Endodermal cell (in vitro differentiated cells): Measurements from ENCODE around the gene ACTBL2. TPM values are rescaled to one million over a fixed set of nuclear protein-coding genes. Genes with fewer than 3 reads are reported as not detected.

Experiments
- DNase-seq: peaks from one replicate; pipeline ENCODE4 v3.0.0-alpha.2; 2017
- H3K27ac ChIP-seq: 2 replicates; pipeline ENCODE4 v1.5.1; 2013; ENCODE audit warnings: mild to moderate bottlenecking, low read depth, low read length, moderate library complexity
- H3K27me3 ChIP-seq: 2 replicates; pipeline ENCODE4 v1.6.1; 2013; ENCODE audit warnings: mild to moderate bottlenecking, low read length, moderate library complexity; ENCODE audit not compliant: insufficient read depth, control insufficient read depth, poor library complexity, severe bottlenecking
- H3K36me3 ChIP-seq: 2 replicates; pipeline ENCODE4 v1.7.0; 2013; ENCODE audit warnings: mild to moderate bottlenecking, low read length, moderate library complexity; ENCODE audit not compliant: control insufficient read depth, insufficient read depth
- H3K4me1 ChIP-seq: one replicate; pipeline ENCODE4 v1.7.0; 2013; ENCODE audit warnings: low read length; ENCODE audit not compliant: control insufficient read depth, insufficient read depth
- H3K4me3 ChIP-seq: 2 replicates; pipeline ENCODE4 v1.5.1; 2013; ENCODE audit warnings: mild to moderate bottlenecking, low read length, moderate library complexity
- H3K9ac ChIP-seq: 2 replicates; pipeline ENCODE4 v1.6.1; 2013; ENCODE audit warnings: mild to moderate bottlenecking, low read length, moderate library complexity; ENCODE audit not compliant: poor library complexity, severe bottlenecking; ENCODE audit errors: extremely low read depth
- H3K9me3 ChIP-seq: 2 replicates; pipeline ENCODE4 v1.6.1; 2013; ENCODE audit warnings: mild to moderate bottlenecking, low read length, moderate library complexity; ENCODE audit not compliant: control insufficient read depth
- H3K27ac Mint-ChIP-seq: 2 replicates; pipeline ENCODE4 v1.8.0; 2020; ENCODE audit warnings: mixed read lengths
- H3K27me3 Mint-ChIP-seq: 2 replicates; pipeline ENCODE4 v1.8.0; 2021; ENCODE audit warnings: mild to moderate bottlenecking, mixed read lengths; ENCODE audit not compliant: insufficient read depth
- H3K36me3 Mint-ChIP-seq: 2 replicates; pipeline ENCODE4 v1.8.0; 2020; ENCODE audit warnings: low read depth, mixed read lengths
- H3K4me1 Mint-ChIP-seq: 2 replicates; pipeline ENCODE4 v1.8.0; 2020; ENCODE audit warnings: mixed read lengths
- H3K4me3 Mint-ChIP-seq: 2 replicates; pipeline ENCODE4 v1.8.0; 2020; ENCODE audit warnings: mild to moderate bottlenecking, moderate library complexity, mixed read lengths
- H3K9me3 Mint-ChIP-seq: 2 replicates; pipeline ENCODE4 v1.8.0; 2020; ENCODE audit warnings: mild to moderate bottlenecking, mixed read lengths
- WGBS, 2 experiments: methylation state at CpG; one replicate each; pipeline versions ENCODE4 v1.1.5 to v1.1.7; 2013; ENCODE audit warnings: missing lambda C conversion rate in 2 of 2, mixed read lengths in 1 of 2; ENCODE audit not compliant: insufficient coverage in 1 of 2, insufficient read length in 1 of 2; 5-methylcytosine and 5-hydroxymethylcytosine counted together
- total RNA-seq, 2 donors: library from RNA; stranded (reverse); fragmentation: NEBNext Ultra II Directional in 1 of 2; extraction: Animal tissue kit (Norgen Biotek cat#: 25700) in 1 of 2; gene quantifications; 2 replicates in 1 of 2; 3 replicates in 1 of 2; pipeline ENCODE4 v1.2.1, GENCODE V29; 2021
- TF ChIP-seq, protein P1 (sequence below): fragments of 200-600 bp; sonication (generic); conservative IDR thresholded peaks from 2 replicates; pipeline ENCODE4 v1.5.0; 2021; ENCODE audit warnings: antibody characterized with exemption, mild to moderate bottlenecking

The ACTBL2 gene
- total RNA-seq, 2 donors from 2014 or later, result not detected

DNA sequence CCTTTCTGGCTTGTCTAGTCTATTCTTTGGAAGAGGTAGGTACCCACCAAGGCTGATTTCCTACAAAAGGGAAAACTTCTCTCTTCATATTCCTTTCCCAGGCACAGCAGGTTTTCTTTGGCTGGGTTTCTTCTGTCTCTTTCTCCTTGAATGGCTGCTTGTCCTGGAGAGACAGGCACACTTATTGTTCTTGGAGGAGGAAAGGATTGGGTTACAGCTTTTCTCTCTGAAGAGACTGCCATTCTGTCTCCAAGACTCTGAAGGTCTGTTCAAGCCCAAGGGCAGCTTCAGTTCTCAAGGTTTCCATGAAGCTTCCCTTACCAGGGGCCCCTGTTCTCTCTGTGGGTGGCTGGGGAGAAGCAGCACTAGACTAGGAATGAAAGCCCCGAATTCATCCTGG is 33.9 kb downstream of the ACTBL2 start:
- no peak overlapping the region for H3K9ac ChIP-seq
- TF ChIP-seq, protein P1, sequence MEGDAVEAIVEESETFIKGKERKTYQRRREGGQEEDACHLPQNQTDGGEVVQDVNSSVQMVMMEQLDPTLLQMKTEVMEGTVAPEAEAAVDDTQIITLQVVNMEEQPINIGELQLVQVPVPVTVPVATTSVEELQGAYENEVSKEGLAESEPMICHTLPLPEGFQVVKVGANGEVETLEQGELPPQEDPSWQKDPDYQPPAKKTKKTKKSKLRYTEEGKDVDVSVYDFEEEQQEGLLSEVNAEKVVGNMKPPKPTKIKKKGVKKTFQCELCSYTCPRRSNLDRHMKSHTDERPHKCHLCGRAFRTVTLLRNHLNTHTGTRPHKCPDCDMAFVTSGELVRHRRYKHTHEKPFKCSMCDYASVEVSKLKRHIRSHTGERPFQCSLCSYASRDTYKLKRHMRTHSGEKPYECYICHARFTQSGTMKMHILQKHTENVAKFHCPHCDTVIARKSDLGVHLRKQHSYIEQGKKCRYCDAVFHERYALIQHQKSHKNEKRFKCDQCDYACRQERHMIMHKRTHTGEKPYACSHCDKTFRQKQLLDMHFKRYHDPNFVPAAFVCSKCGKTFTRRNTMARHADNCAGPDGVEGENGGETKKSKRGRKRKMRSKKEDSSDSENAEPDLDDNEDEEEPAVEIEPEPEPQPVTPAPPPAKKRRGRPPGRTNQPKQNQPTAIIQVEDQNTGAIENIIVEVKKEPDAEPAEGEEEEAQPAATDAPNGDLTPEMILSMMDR, result no peak
- H3K36me3 ChIP-seq, result no peaks in the 10 kb centered on the region
- Mint-ChIP-seq H3K27me3 (no peaks in the 10 kb centered on the region), H3K4me1 (no peaks in the 10 kb centered on the region), H3K9me3 (no peaks in the 10 kb centered on the region), H3K36me3 (no peaks in the 10 kb centered on the region), H3K4me3 (no peak overlapping the region), H3K27ac (no peak overlapping the region)
- no peaks in the 10 kb centered on the region for H3K4me1 ChIP-seq
- H3K9me3 ChIP-seq, result no peaks in the 10 kb centered on the region
- 67 to 96% methylated on average over 1 of the region's 1 CpG for WGBS, 2 experiments
- no peak overlapping the region for H3K4me3 ChIP-seq
- H3K27ac ChIP-seq, result no peak overlapping the region
- no peak for DNase-seq
- H3K27me3 ChIP-seq, result no peaks in the 10 kb centered on the region

DNA sequence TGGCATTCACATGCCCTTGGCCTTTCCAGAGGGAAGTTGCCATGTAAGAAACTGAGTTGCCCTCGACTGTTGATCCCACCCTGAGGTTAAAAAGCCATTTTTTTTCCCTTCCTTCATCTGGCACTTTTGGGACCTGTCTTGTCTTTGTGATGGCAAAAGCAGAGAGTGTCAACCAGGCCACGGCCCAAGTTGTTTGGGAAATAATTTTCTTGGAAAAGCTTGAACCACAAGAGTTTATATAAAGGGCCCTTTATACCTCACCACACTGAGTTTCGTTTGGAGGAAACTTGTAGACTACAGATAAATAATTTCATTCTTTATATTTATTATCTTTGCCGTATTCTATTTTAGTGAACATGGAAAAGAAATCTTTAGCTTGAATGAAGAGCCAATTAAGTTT is 34.3 kb downstream of the ACTBL2 start:
- Mint-ChIP-seq H3K36me3 (no peaks in the 10 kb centered on the region), H3K9me3 (no peaks in the 10 kb centered on the region), H3K27ac (no peak overlapping the region), H3K27me3 (no peaks in the 10 kb centered on the region), H3K4me3 (no peak overlapping the region), H3K4me1 (no peaks in the 10 kb centered on the region)
- H3K27ac ChIP-seq, result no peak overlapping the region
- TF ChIP-seq, protein P1, result no peak
- no peak for DNase-seq
- no peaks in the 10 kb centered on the region for H3K9me3 ChIP-seq
- H3K36me3 ChIP-seq, result no peaks in the 10 kb centered on the region
- 80 to 93% methylated on average over 1 to 3 of the region's 4 CpGs for WGBS, 2 experiments
- no peaks in the 10 kb centered on the region for H3K27me3 ChIP-seq
- no peaks in the 10 kb centered on the region for H3K4me1 ChIP-seq
- H3K9ac ChIP-seq, result no peak overlapping the region
- H3K4me3 ChIP-seq, result no peak overlapping the region

DNA sequence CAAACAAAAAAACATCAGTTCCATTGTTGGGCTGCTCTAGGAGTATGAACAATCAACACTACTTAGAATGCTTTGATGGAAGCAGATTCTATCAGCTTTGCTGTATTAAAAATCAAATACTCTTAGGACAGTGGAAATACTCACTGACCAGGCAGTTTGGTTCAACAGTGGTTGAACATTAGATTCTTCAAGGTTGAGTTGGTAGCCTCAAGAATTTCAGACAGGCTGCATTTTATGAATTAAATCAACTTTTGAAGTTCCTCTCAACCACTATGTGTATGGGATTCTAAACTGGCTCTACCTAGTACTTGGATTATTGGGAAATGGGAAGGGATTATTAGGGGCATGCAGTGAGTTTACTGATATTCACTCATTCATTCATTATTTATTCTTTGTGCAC is 35.0 kb downstream of the ACTBL2 start:
- Mint-ChIP-seq H3K4me1 (no peaks in the 10 kb centered on the region), H3K9me3 (no peaks in the 10 kb centered on the region), H3K4me3 (no peak overlapping the region), H3K36me3 (no peaks in the 10 kb centered on the region), H3K27me3 (no peaks in the 10 kb centered on the region), H3K27ac (no peak overlapping the region)
- TF ChIP-seq, protein P1, result no peak
- no peak overlapping the region for H3K9ac ChIP-seq
- no peaks in the 10 kb centered on the region for H3K4me1 ChIP-seq
- no peak overlapping the region for H3K4me3 ChIP-seq
- no peaks in the 10 kb centered on the region for H3K9me3 ChIP-seq
- no peaks in the 10 kb centered on the region for H3K27me3 ChIP-seq
- H3K36me3 ChIP-seq, result no peaks in the 10 kb centered on the region
- no peak overlapping the region for H3K27ac ChIP-seq
- no peak for DNase-seq
